Thoracic aorta (tissue), 2 donors: Measurements from ENCODE around the gene ARHGEF11. TPM values are rescaled to one million over a fixed set of nuclear protein-coding genes. Genes with fewer than 3 reads are reported as not detected.

Experiments
- ATAC-seq: fragments of 150-250 bp; one replicate; pipeline ENCODE4 v1.8.0; 2017; ENCODE audit warnings: low read depth; ENCODE audit not compliant: insufficient number of reproducible peaks, low FRiP score
- DNase-seq: peaks from one replicate; pipeline ENCODE4 v3.0.0-alpha.2; 2020; ENCODE audit warnings: low spot score
- H3K27ac ChIP-seq, 2 donors: fragments of 200-600 bp; sonication (generic); 1 replicate in 1 of 2; 2 replicates in 1 of 2; pipeline ENCODE4 v1.5.1; 2016; ENCODE audit warnings: mild to moderate bottlenecking in 2 of 2, moderate library complexity in 2 of 2
- H3K27me3 ChIP-seq: fragments of 200-600 bp; sonication (generic); replicated peaks from 2 replicates; pipeline ENCODE4 v1.6.0; 2016; ENCODE audit warnings: mild to moderate bottlenecking; ENCODE audit not compliant: insufficient read depth
- H3K36me3 ChIP-seq: fragments of 200-600 bp; sonication (generic); one replicate; pipeline ENCODE4 v1.5.1; 2016
- H3K4me1 ChIP-seq, 2 donors: fragments of 200-600 bp; sonication (generic); 1 replicate in 1 of 2; 2 replicates in 1 of 2; pipeline versions ENCODE4 v1.5.1 to v1.6.0; 2016; ENCODE audit warnings: low read depth in 2 of 2, mild to moderate bottlenecking in 1 of 2; ENCODE audit not compliant: control insufficient read depth in 1 of 2
- H3K4me3 ChIP-seq: fragments of 200-600 bp; sonication (generic); 2 replicates; pipeline ENCODE4 v1.5.1; 2016; ENCODE audit warnings: mild to moderate bottlenecking
- H3K9me3 ChIP-seq: fragments of 200-600 bp; sonication (generic); 2 replicates; pipeline ENCODE4 v1.5.1; 2016
- total RNA-seq, 2 donors: library from RNA; depleted of rRNA; stranded (reverse); fragments of >200 nt; gene quantifications; one replicate each; pipeline versions ENCODE4 v1.1.0 to v1.2.3, GENCODE V29; 2016
- TF ChIP-seq, protein P1 (sequence below): fragments of 200-600 bp; sonication (generic); IDR thresholded peaks from one replicate; pipeline ENCODE4 v1.5.1; 2019; ENCODE audit warnings: antibody characterized with exemption

ARHGEF11 gene
- total RNA-seq, 2 donors from 2014 or later, result 40.3 to 40.6 TPM

- no peak for ATAC-seq
- DNase-seq, result no peak
- TF ChIP-seq, protein P1, sequence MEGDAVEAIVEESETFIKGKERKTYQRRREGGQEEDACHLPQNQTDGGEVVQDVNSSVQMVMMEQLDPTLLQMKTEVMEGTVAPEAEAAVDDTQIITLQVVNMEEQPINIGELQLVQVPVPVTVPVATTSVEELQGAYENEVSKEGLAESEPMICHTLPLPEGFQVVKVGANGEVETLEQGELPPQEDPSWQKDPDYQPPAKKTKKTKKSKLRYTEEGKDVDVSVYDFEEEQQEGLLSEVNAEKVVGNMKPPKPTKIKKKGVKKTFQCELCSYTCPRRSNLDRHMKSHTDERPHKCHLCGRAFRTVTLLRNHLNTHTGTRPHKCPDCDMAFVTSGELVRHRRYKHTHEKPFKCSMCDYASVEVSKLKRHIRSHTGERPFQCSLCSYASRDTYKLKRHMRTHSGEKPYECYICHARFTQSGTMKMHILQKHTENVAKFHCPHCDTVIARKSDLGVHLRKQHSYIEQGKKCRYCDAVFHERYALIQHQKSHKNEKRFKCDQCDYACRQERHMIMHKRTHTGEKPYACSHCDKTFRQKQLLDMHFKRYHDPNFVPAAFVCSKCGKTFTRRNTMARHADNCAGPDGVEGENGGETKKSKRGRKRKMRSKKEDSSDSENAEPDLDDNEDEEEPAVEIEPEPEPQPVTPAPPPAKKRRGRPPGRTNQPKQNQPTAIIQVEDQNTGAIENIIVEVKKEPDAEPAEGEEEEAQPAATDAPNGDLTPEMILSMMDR, result no peak
- Histone ChIP-seq H3K27me3 (no peaks in the 10 kb centered on the region), H3K36me3 (no peaks in the 10 kb centered on the region), H3K27ac (no peak overlapping the region), H3K4me3 (no peak overlapping the region), H3K4me1 (no peaks in the 10 kb centered on the region), H3K9me3 (no peaks in the 10 kb centered on the region)
Observed at GRCh38 chr1:156999596-157000320, 45.8 kb downstream of the ARHGEF11 start.

- H3K36me3 ChIP-seq, result no peaks in the 10 kb centered on the region
- H3K27ac ChIP-seq, result no peak overlapping the region
- DNase-seq (no peak), ATAC-seq (no peak)
- no peaks in the 10 kb centered on the region for H3K27me3 ChIP-seq
- no peaks in the 10 kb centered on the region for H3K9me3 ChIP-seq
- no peaks in the 10 kb centered on the region for H3K4me1 ChIP-seq
- no peak overlapping the region for H3K4me3 ChIP-seq
- TF ChIP-seq, protein P1, result no peak
Observed at GRCh38 chr1:156998840-156999500, 46.6 kb downstream of the ARHGEF11 start.

DNA sequence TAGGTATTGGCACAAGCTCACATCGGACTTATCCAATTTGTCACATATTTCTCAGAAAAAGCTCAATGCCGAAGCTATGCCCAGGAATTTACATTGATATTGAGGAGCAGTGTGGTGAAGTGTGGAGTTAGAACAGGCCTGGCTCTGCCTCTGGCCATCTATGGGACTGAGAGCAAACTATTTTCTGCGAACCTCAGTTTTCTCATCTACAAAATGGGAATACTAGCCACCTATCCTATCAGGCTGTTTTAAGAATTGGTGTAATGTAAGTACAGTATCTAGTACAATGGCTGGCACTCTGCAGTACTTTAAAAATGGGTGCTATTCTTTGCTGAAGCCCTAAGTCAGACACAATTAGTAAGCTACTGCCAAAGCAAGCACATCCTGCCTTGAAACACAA is 47.2 kb downstream of the ARHGEF11 start:
- H3K9me3 ChIP-seq, result no peaks in the 10 kb centered on the region
- DNase-seq (no peak), ATAC-seq (no peak)
- no peaks in the 10 kb centered on the region for H3K27me3 ChIP-seq
- TF ChIP-seq, protein P1, result no peak
- H3K27ac ChIP-seq, result no peak overlapping the region
- no peak overlapping the region for H3K4me3 ChIP-seq
- H3K36me3 ChIP-seq, result no peaks in the 10 kb centered on the region
- no peaks in the 10 kb centered on the region for H3K4me1 ChIP-seq

DNA sequence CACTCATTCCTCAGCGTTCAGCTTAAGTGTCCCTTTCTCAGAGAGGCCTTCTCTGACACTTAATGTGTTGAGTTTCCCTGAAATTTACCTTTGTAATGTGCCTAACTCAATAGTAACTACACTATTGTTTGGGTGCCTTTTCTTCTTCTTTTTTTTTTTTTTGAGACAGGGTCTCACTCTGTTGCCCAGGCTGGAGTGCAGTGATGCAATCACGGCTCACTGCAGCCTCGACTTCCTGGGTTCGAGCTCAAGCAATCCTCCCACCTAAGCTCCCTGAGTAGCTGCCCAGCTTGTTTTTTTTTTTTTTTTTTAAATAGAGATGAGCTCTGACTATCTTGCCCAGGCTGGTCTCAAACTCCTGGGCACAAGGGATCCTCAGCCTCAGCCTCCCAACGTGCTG is 50.1 kb downstream of the ARHGEF11 start:
- Histone ChIP-seq H3K36me3 (no peaks in the 10 kb centered on the region), H3K4me3 (no peak overlapping the region), H3K27me3 (no peaks in the 10 kb centered on the region), H3K27ac (no peak overlapping the region), H3K4me1 (no peaks in the 10 kb centered on the region), H3K9me3 (no peaks in the 10 kb centered on the region)
- DNase-seq (no peak), ATAC-seq (no peak)
- TF ChIP-seq, protein P1, result no peak

DNA sequence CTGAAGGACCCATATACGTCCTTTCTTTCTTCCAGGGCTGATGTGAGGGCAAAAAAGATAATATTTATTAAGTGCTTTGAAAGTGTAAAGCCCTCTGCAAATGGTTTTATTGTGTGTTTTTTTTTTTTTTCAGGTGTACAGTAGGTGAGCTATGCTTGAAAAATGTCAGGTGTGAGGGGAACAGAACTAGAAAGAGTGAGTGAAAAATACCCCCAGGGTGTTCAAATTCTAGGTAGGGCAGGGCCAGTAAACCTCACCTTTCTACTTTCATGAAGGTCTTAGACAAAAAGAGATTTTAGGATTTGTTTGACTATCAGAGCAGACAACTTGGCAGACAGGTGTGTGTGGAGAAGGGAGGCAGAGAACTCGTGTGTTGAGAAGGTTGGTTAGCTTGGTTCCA is 51.3 kb downstream of the ARHGEF11 start:
- ATAC-seq, result no peak
- Histone ChIP-seq H3K27me3 (no peaks in the 10 kb centered on the region), H3K27ac (no peak overlapping the region), H3K9me3 (no peaks in the 10 kb centered on the region), H3K4me1 (no peaks in the 10 kb centered on the region), H3K4me3 (no peak overlapping the region), H3K36me3 (no peaks in the 10 kb centered on the region)
- TF ChIP-seq, protein P1, result no peak
- DNase-seq, result no peak
